A673 (cell line): ENCODE data around the gene CYS1.

ENCODE experiments used
- EZH2 ChIP-seq: fragments of 200-600 bp; sonication (generic); IDR thresholded peaks from 2 replicates; pipeline ENCODE4 v1.6.1; 2017; ENCODE audit warnings: borderline replicate concordance, low read depth, mild to moderate bottlenecking, mixed read lengths, antibody characterized with exemption, low read length; ENCODE audit not compliant: poor library complexity, severe bottlenecking
- TF ChIP-seq, protein P1 (sequence below): fragments of 300-800, 200-600 bp; sonication (generic); conservative IDR thresholded peaks from 2 replicates; pipeline ENCODE4 v1.5.1; 2017; ENCODE audit warnings: low read depth, mild to moderate bottlenecking, antibody characterized with exemption, low read length, moderate library complexity, mixed read lengths

DNA sequence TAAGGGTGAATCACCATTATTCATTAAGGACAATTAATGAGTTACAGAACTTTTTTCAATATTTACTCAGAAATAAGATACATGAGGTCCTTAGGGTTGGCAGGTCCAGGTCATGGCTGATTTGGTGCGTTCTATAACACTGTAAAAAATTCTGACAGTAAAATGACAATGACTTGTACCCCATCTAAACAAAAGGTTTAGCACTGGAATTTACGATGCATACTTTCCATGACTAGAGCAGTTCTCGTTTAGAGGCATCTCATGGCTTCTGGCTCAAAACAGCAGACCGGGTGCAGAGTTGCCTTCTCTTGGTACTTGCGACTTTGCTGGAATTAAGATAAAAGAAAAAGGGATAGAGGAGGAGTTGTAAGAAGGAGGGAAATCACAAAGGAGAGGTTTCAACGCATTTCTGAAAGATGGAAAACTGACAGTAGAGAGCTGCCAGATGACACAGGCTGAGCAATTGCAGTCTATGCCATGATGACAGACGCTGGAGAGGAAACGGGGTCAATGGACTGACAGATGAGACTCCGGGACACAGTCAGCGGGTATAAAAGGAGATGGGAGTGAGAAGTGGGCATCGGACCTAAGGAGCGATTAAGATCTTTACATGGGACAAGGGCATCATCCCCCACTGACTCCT is 4.1 kb upstream of the CYS1 start:
- no peak for TF ChIP-seq EZH2
- TF ChIP-seq, protein P1, sequence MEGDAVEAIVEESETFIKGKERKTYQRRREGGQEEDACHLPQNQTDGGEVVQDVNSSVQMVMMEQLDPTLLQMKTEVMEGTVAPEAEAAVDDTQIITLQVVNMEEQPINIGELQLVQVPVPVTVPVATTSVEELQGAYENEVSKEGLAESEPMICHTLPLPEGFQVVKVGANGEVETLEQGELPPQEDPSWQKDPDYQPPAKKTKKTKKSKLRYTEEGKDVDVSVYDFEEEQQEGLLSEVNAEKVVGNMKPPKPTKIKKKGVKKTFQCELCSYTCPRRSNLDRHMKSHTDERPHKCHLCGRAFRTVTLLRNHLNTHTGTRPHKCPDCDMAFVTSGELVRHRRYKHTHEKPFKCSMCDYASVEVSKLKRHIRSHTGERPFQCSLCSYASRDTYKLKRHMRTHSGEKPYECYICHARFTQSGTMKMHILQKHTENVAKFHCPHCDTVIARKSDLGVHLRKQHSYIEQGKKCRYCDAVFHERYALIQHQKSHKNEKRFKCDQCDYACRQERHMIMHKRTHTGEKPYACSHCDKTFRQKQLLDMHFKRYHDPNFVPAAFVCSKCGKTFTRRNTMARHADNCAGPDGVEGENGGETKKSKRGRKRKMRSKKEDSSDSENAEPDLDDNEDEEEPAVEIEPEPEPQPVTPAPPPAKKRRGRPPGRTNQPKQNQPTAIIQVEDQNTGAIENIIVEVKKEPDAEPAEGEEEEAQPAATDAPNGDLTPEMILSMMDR = no peak
